Measurements from ENCODE around the gene C19orf53. TPM values are rescaled to one million over a fixed set of nuclear protein-coding genes. Genes with fewer than 3 reads are reported as not detected.

C19orf53 gene
- total and polyA plus RNA-seq, 2 of the 13 experiments (the other 11 are each of a cell fraction or from before 2014, with no cell fraction given), result 129 to 130 TPM

DNA sequence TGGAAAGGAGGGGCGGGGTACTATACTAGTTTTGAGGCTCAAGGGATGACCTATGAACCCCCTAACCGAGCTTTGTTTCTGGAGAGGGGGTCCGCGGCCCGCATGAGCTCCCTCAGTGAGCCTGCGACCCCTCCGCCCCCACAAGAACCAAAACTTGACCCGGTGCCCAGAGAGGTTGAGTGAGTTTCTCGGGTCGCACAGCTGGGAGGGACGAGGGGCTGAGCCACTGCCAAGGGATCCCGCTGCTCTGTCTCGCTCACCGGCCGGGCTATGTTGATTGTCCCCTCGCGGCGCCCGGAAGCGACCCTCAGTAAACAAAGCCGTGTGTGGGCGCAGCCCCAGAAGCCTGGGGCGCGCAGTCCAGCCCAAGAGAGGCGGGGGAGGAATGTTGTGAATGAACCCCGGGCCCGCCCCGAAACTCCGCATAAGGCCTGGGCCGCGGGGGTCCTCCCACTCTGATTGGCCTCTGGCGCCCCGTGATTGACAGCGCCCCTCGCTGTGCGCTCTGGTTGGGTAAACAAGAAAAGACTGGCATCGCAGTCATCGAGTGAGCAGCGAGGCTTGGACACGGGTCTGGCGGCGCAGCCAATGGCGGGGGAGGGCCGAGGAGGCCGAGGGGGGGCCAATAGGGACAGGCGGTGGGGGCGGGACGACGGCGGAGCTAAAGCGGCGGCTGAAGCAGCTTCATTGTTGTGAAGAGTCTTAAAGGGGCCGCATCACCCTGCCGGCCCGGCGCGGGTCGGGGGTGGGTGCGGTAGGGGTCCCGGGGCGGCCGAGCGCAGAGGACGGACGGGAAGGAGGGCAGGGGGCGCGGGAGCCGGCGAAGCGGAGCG lies 20.7 kb downstream of the C19orf53 start, which contains the start of gene ZSWIM4 (continued):
- TF ChIP-seq, protein P1, sequence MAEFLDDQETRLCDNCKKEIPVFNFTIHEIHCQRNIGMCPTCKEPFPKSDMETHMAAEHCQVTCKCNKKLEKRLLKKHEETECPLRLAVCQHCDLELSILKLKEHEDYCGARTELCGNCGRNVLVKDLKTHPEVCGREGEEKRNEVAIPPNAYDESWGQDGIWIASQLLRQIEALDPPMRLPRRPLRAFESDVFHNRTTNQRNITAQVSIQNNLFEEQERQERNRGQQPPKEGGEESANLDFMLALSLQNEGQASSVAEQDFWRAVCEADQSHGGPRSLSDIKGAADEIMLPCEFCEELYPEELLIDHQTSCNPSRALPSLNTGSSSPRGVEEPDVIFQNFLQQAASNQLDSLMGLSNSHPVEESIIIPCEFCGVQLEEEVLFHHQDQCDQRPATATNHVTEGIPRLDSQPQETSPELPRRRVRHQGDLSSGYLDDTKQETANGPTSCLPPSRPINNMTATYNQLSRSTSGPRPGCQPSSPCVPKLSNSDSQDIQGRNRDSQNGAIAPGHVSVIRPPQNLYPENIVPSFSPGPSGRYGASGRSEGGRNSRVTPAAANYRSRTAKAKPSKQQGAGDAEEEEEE (CRISPR knock-in tag; IDR thresholded peaks at IDR 0.05; ENCODE audit: borderline replicate concordance), result no peak
- peak; percentile 57 for TF ChIP-seq HNRNPLL (IDR thresholded peaks at IDR 0.05; ENCODE audit: low read depth, low read length, poor library complexity, severe bottlenecking)
- TF ChIP-seq NCOA5 (CRISPR knock-in tag; IDR thresholded peaks at IDR 0.05), result no peak
- TF ChIP-seq ZSCAN20 (CRISPR knock-in tag; IDR thresholded peaks at IDR 0.05; ENCODE audit: borderline replicate concordance), result no peak
- TF ChIP-seq ZNF138 (CRISPR knock-in tag; IDR thresholded peaks at IDR 0.05; ENCODE audit: low read depth), result no peak
- TF ChIP-seq KLF11 (CRISPR knock-in tag; IDR thresholded peaks at IDR 0.05), result no peak
- TF ChIP-seq ZBTB20 (CRISPR knock-in tag; IDR thresholded peaks at IDR 0.05; ENCODE audit: borderline replicate concordance, low read depth), result 0 out of 2 replicates have a peak, but pooled peaks have one; percentile 43
- TF ChIP-seq IRX3 (CRISPR knock-in tag; IDR thresholded peaks at IDR 0.05; ENCODE audit: borderline replicate concordance, low read depth), result no peak
- TF ChIP-seq REXO4 (CRISPR knock-in tag; IDR thresholded peaks at IDR 0.05; ENCODE audit: borderline replicate concordance), result no peak
- TF ChIP-seq, protein P2, sequence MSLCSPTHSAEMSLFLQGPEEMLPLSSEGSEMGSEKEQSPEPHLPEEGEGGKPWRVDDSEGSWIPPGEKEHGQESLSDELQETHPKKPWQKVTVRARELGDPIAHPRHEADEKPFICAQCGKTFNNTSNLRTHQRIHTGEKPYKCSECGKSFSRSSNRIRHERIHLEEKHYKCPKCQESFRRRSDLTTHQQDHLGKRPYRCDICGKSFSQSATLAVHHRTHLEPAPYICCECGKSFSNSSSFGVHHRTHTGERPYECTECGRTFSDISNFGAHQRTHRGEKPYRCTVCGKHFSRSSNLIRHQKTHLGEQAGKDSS (CRISPR knock-in tag; IDR thresholded peaks at IDR 0.05; ENCODE audit: borderline replicate concordance, low read depth), result no peak
- no peak for TF ChIP-seq RFX3 (CRISPR knock-in tag; IDR thresholded peaks at IDR 0.05)
- no peak for TF ChIP-seq ZNF713 (CRISPR knock-in tag; IDR thresholded peaks at IDR 0.05)
- no peak for TF ChIP-seq ZSCAN9 (CRISPR knock-in tag; IDR thresholded peaks at IDR 0.05; ENCODE audit: borderline replicate concordance)
- TF ChIP-seq TRIM24 (CRISPR knock-in tag; IDR thresholded peaks at IDR 0.05), result no peak
- TF ChIP-seq SMARCE1 (IDR thresholded peaks at IDR 0.05; ENCODE audit: borderline replicate concordance), result no peak
- TF ChIP-seq TBX3 (IDR thresholded peaks at IDR 0.05; ENCODE audit: borderline replicate concordance), result no peak
- no peak for TF ChIP-seq ETV6 (CRISPR knock-in tag; conservative IDR thresholded peaks at IDR 0.05)
- TF ChIP-seq ZNF350 (CRISPR knock-in tag; IDR thresholded peaks at IDR 0.05; ENCODE audit: borderline replicate concordance, low read depth), result peak; percentile 52; the same call in 1 of the 2 replicates
- TF ChIP-seq MYNN (CRISPR knock-in tag; IDR thresholded peaks at IDR 0.05; ENCODE audit: low read depth), result no peak
- TF ChIP-seq KLF13 (CRISPR knock-in tag; IDR thresholded peaks at IDR 0.05), result no peak
- TF ChIP-seq ARNT2 (CRISPR knock-in tag; IDR thresholded peaks at IDR 0.05; ENCODE audit: low read depth), result 0 out of 2 replicates have a peak, but pooled peaks have one; percentile 27
- TF ChIP-seq, protein P3, sequence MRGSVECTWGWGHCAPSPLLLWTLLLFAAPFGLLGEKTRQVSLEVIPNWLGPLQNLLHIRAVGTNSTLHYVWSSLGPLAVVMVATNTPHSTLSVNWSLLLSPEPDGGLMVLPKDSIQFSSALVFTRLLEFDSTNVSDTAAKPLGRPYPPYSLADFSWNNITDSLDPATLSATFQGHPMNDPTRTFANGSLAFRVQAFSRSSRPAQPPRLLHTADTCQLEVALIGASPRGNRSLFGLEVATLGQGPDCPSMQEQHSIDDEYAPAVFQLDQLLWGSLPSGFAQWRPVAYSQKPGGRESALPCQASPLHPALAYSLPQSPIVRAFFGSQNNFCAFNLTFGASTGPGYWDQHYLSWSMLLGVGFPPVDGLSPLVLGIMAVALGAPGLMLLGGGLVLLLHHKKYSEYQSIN (CRISPR knock-in tag; IDR thresholded peaks at IDR 0.05; ENCODE audit: borderline replicate concordance), result no peak
- TF ChIP-seq NFKB2 (CRISPR knock-in tag; IDR thresholded peaks at IDR 0.05; ENCODE audit: borderline replicate concordance), result peak; percentile 30; the same call in 1 of the 2 replicates
- no peak for TF ChIP-seq ZFYVE20 (CRISPR knock-in tag; IDR thresholded peaks at IDR 0.05; ENCODE audit: borderline replicate concordance, low read depth)
- peak; percentile 74; the same call in 1 of the 2 replicates for TF ChIP-seq ZMYM2 (CRISPR knock-in tag; IDR thresholded peaks at IDR 0.05)
- TF ChIP-seq SETDB1 (CRISPR knock-in tag; IDR thresholded peaks at IDR 0.05; ENCODE audit: borderline replicate concordance), result no peak
- TF ChIP-seq DR1 (CRISPR knock-in tag; IDR thresholded peaks at IDR 0.05), result no peak

Measured in HepG2 (cell line).